Liver (tissue), 9 donors: ENCODE measurements around the gene STK39. TPM values are rescaled to one million over a fixed set of nuclear protein-coding genes. Genes with fewer than 3 reads are reported as not detected.

Experiments used
- DNase-seq: peaks from one replicate; pipeline ENCODE4 v3.0.0-alpha.2; 2017; ENCODE audit warnings: low spot score
- H3K27ac ChIP-seq, 2 donors: one replicate each; pipeline ENCODE4 v1.7.0; 2013; ENCODE audit warnings: inconsistent platforms in 2 of 2, low read length in 2 of 2, control low read depth in 1 of 2, low read depth in 1 of 2, mild to moderate bottlenecking in 1 of 2
- H3K27me3 ChIP-seq, 4 donors: one replicate each; pipeline versions ENCODE4 v1.6.1 to v1.7.0; 2013; ENCODE audit warnings: low read length in 3 of 4, inconsistent platforms in 1 of 4, mild to moderate bottlenecking in 1 of 4, moderate library complexity in 1 of 4; ENCODE audit not compliant: control insufficient read depth in 4 of 4, insufficient read depth in 4 of 4
- H3K36me3 ChIP-seq, 4 donors: one replicate each; pipeline versions ENCODE4 v1.6.1 to v1.7.0; 2013; ENCODE audit warnings: low read length in 3 of 4, mild to moderate bottlenecking in 3 of 4, low read depth in 1 of 4, moderate library complexity in 1 of 4; ENCODE audit not compliant: control insufficient read depth in 4 of 4, insufficient read depth in 3 of 4
- H3K4me1 ChIP-seq, 4 donors: one replicate each; pipeline versions ENCODE4 v1.6.1 to v1.7.0; 2013; ENCODE audit warnings: low read length in 3 of 4, mild to moderate bottlenecking in 3 of 4, moderate library complexity in 1 of 4; ENCODE audit not compliant: control insufficient read depth in 4 of 4, insufficient read depth in 4 of 4
- H3K4me3 ChIP-seq, 3 donors: one replicate each; pipeline versions ENCODE4 v1.6.1 to v1.7.0; 2013; ENCODE audit warnings: low read length in 3 of 3, control low read depth in 1 of 3, low read depth in 1 of 3, mild to moderate bottlenecking in 1 of 3
- H3K9ac ChIP-seq, 2 donors: one replicate each; pipeline ENCODE4 v1.7.0; 2013; ENCODE audit warnings: low read length in 2 of 2, mild to moderate bottlenecking in 2 of 2, moderate library complexity in 2 of 2, control low read depth in 1 of 2, low read depth in 1 of 2
- H3K9me3 ChIP-seq, 4 donors: one replicate each; pipeline versions ENCODE4 v1.6.1 to v1.7.0; 2013; ENCODE audit warnings: low read length in 3 of 4; ENCODE audit not compliant: control insufficient read depth in 4 of 4
- ATF3 ChIP-seq: IDR thresholded peaks from 2 replicates; pipeline ENCODE4 v1.6.1; 2016; ENCODE audit warnings: antibody characterized with exemption
- CTCF ChIP-seq: fragments of 150-350 bp; IDR thresholded peaks from 2 replicates; pipeline ENCODE4 v1.5.1; 2017; ENCODE audit warnings: improper control_type of control experiment, low read depth, low read length; ENCODE audit not compliant: missing input control
- EGR1 ChIP-seq, 2 donors: IDR thresholded peaks; 2 replicates each; pipeline ENCODE4 v1.6.1; 2016 to 2018; ENCODE audit warnings: antibody characterized with exemption in 2 of 2, low read depth in 2 of 2
- FOXA1 ChIP-seq: IDR thresholded peaks from 2 replicates; pipeline ENCODE4 v1.6.1; 2016; ENCODE audit warnings: antibody characterized with exemption
- FOXA2 ChIP-seq: IDR thresholded peaks from 2 replicates; pipeline ENCODE4 v1.6.1; 2016; ENCODE audit warnings: antibody characterized with exemption
- GABPA ChIP-seq, 2 donors: IDR thresholded peaks in 1 of 2; conservative IDR thresholded peaks in 1 of 2; 2 replicates each; pipeline ENCODE4 v1.6.1; 2016; ENCODE audit warnings: antibody characterized with exemption in 2 of 2, mild to moderate bottlenecking in 1 of 2, moderate library complexity in 1 of 2
- HNF4A ChIP-seq, 2 donors: conservative IDR thresholded peaks; 2 replicates each; pipeline ENCODE4 v1.6.1; 2016; ENCODE audit warnings: antibody characterized with exemption in 2 of 2, mild to moderate bottlenecking in 2 of 2
- HNF4G ChIP-seq: IDR thresholded peaks from 2 replicates; pipeline ENCODE4 v1.6.1; 2016; ENCODE audit warnings: antibody characterized with exemption
- JUND ChIP-seq, 2 donors: IDR thresholded peaks; 2 replicates each; pipeline ENCODE4 v1.6.1; 2016; ENCODE audit warnings: antibody characterized with exemption in 2 of 2
- MAX ChIP-seq: IDR thresholded peaks from 2 replicates; pipeline ENCODE4 v1.6.1; 2016; ENCODE audit warnings: antibody characterized with exemption
- NR2F2 ChIP-seq: IDR thresholded peaks from 2 replicates; pipeline ENCODE4 v1.6.1; 2016; ENCODE audit warnings: antibody characterized with exemption
- RAD21 ChIP-seq, 2 donors: IDR thresholded peaks; 2 replicates each; pipeline ENCODE4 v1.6.1; 2016; ENCODE audit warnings: antibody characterized with exemption in 2 of 2, mild to moderate bottlenecking in 2 of 2
- REST ChIP-seq: IDR thresholded peaks from 2 replicates; pipeline ENCODE4 v1.6.1; 2016; ENCODE audit warnings: antibody characterized with exemption, mild to moderate bottlenecking
- RXRA ChIP-seq, 2 donors: IDR thresholded peaks; 2 replicates each; pipeline ENCODE4 v1.6.1; 2017 to 2018; ENCODE audit warnings: antibody characterized with exemption in 2 of 2, mild to moderate bottlenecking in 1 of 2
- SP1 ChIP-seq: IDR thresholded peaks from 2 replicates; pipeline ENCODE4 v1.6.1; 2018; ENCODE audit warnings: antibody characterized with exemption, mild to moderate bottlenecking
- TAF1 ChIP-seq: conservative IDR thresholded peaks from 2 replicates; pipeline ENCODE4 v1.6.1; 2016; ENCODE audit warnings: antibody characterized with exemption, mild to moderate bottlenecking
- ZBTB33 ChIP-seq: IDR thresholded peaks from 2 replicates; pipeline ENCODE4 v1.6.1; 2016; ENCODE audit warnings: antibody characterized with exemption
- WGBS: extraction: QIAGEN DNeasy Blood & Tissue Kit; methylation state at CpG from one replicate; pipeline ENCODE4 v1.1.7; 2013; 5-methylcytosine and 5-hydroxymethylcytosine counted together
- polyA plus RNA-seq, 2 donors: library from polyadenylated mRNA; stranded (reverse) in 1 of 2; unstranded in 1 of 2; fragments of 200-250 nt in 1 of 2; fragments of >200 nt in 1 of 2; fragmentation: Nextera tagmentation in 1 of 2; extraction: Ambion mirVana in 1 of 2; gene quantifications; one replicate each; pipeline versions ENCODE4 v1.2.1 to v1.2.3, GENCODE V29; 2013 to 2015
- total RNA-seq, 2 donors: library from RNA; depleted of rRNA; stranded (reverse); fragments of >200 nt; gene quantifications; one replicate each; pipeline ENCODE4 v1.2.3, GENCODE V29; 2014
- donor health status: healthy.
- donor health status: healthy.
- donor health status: healthy.
- donor health status: healthy.
- donor health status: healthy.

Gene STK39
- total and polyA plus RNA-seq, 4 donors: 0.29 to 1.8 (median 0.73) TPM

- no peaks in the 10 kb centered on the region for H3K27me3 ChIP-seq
- H3K4me1 ChIP-seq: no peaks in the 10 kb centered on the region
- WGBS: 60% methylated on average over 2 of the region's 2 CpGs
- no peaks in the 10 kb centered on the region for H3K9me3 ChIP-seq
- H3K4me3 ChIP-seq: no peak overlapping the region
- no peak for DNase-seq
- no peak overlapping the region for H3K27ac ChIP-seq
- TF ChIP-seq HNF4A (conservative IDR thresholded peaks at IDR 0.05) (no peak), ZBTB33 (no peak), RXRA (IDR thresholded peaks at IDR 0.05) (no peak), TAF1 (no peak), ATF3 (no peak), CTCF (no peak), RAD21 (IDR thresholded peaks at IDR 0.05) (no peak), FOXA2 (no peak), EGR1 (IDR thresholded peaks at IDR 0.05; ENCODE audit: low read depth in 2 of 2) (no peak), GABPA (IDR thresholded peaks at IDR 0.05 in 1 of 2, conservative IDR thresholded peaks at IDR 0.05 in 1 of 2) (no peak), HNF4G (no peak), JUND (IDR thresholded peaks at IDR 0.05) (no peak), NR2F2 (no peak)
- no peaks in the 10 kb centered on the region for H3K36me3 ChIP-seq
- no peak overlapping the region for H3K9ac ChIP-seq
Observed at GRCh38 chr2:168002021-168002553, 245.3 kb downstream of the STK39 start.

GRCh38 chr2:167992278-167992677, 255.1 kb downstream of the STK39 start:
- H3K27me3 ChIP-seq: no peaks in the 10 kb centered on the region
- no peaks in the 10 kb centered on the region for H3K36me3 ChIP-seq
- TF ChIP-seq REST (no peak), MAX (no peak), HNF4G (no peak), SP1 (no peak), NR2F2 (no peak), RXRA (IDR thresholded peaks at IDR 0.05) (no peak), GABPA (IDR thresholded peaks at IDR 0.05 in 1 of 2, conservative IDR thresholded peaks at IDR 0.05 in 1 of 2) (no peak), CTCF (no peak), EGR1 (IDR thresholded peaks at IDR 0.05; ENCODE audit: low read depth in 2 of 2) (no peak), FOXA1 (no peak), TAF1 (no peak)
- 89% methylated on average over 1 of the region's 1 CpG for WGBS
- no peak for DNase-seq
- no peaks in the 10 kb centered on the region for H3K4me1 ChIP-seq
- H3K9ac ChIP-seq: no peak overlapping the region
- H3K9me3 ChIP-seq: no peaks in the 10 kb centered on the region
- H3K27ac ChIP-seq: no peak overlapping the region
- no peak overlapping the region for H3K4me3 ChIP-seq
